GM23248 (cell line): Measurements from ENCODE around the gene MYO5B. TPM values are rescaled to one million over a fixed set of nuclear protein-coding genes. Genes with fewer than 3 reads are reported as not detected.

ENCODE experiments used
- DNase-seq: peaks from one replicate; pipeline ENCODE4 v3.0.0-alpha.2; 2015
- H2AFZ ChIP-seq: fragments of 200-600 bp; sonication (generic); 2 replicates; pipeline ENCODE4 v1.6.1; 2016; ENCODE audit warnings: antibody characterized with exemption
- H3F3A ChIP-seq: fragments of 200-600 bp; sonication (generic); 2 replicates; pipeline ENCODE4 v1.6.1; 2016; ENCODE audit warnings: mild to moderate bottlenecking, antibody characterized with exemption, mixed run types; ENCODE audit not compliant: insufficient read depth
- H3K27ac ChIP-seq: fragments of 200-600 bp; sonication (generic); 2 replicates; pipeline ENCODE4 v1.5.1; 2016; ENCODE audit warnings: mild to moderate bottlenecking
- H3K27me3 ChIP-seq: fragments of 200-600 bp; sonication (generic); replicated peaks from 2 replicates; pipeline ENCODE4 v1.6.1; 2016; ENCODE audit warnings: mild to moderate bottlenecking; ENCODE audit not compliant: insufficient read depth
- H3K36me3 ChIP-seq: fragments of 200-600 bp; sonication (generic); 2 replicates; pipeline ENCODE4 v1.6.1; 2016; ENCODE audit warnings: low read depth, mild to moderate bottlenecking
- H3K4me1 ChIP-seq: fragments of 200-600 bp; sonication (generic); 2 replicates; pipeline ENCODE4 v1.6.1; 2016; ENCODE audit warnings: mild to moderate bottlenecking; ENCODE audit not compliant: insufficient read depth
- H3K4me2 ChIP-seq: fragments of 200-600 bp; sonication (generic); one replicate; pipeline ENCODE4 v1.6.1; 2016; ENCODE audit warnings: mild to moderate bottlenecking; ENCODE audit not compliant: unreplicated experiment
- H3K4me3 ChIP-seq: fragments of 200-600 bp; sonication (generic); 2 replicates; pipeline ENCODE4 v1.5.1; 2016; ENCODE audit warnings: mild to moderate bottlenecking
- H3K79me2 ChIP-seq: fragments of 200-600 bp; sonication (generic); 2 replicates; pipeline ENCODE4 v1.6.1; 2016; ENCODE audit warnings: mild to moderate bottlenecking; ENCODE audit not compliant: insufficient read depth
- H3K9ac ChIP-seq: fragments of 200-600 bp; sonication (generic); 2 replicates; pipeline ENCODE4 v1.6.1; 2016; ENCODE audit warnings: mild to moderate bottlenecking
- H3K9me2 ChIP-seq: fragments of 200-600 bp; sonication (generic); 2 replicates; pipeline ENCODE4 v1.6.1; 2016; ENCODE audit warnings: mixed run types, mild to moderate bottlenecking, moderate library complexity; ENCODE audit not compliant: insufficient read depth
- H3K9me3 ChIP-seq: fragments of 200-600 bp; sonication (generic); one replicate; pipeline ENCODE4 v1.6.1; 2017; ENCODE audit warnings: low read depth
- H4K20me1 ChIP-seq: fragments of 200-600 bp; sonication (generic); 2 replicates; pipeline ENCODE4 v1.6.0; 2016; ENCODE audit not compliant: insufficient read depth
- EZH2 ChIP-seq: fragments of 200-600 bp; sonication (generic); IDR thresholded peaks from 2 replicates; pipeline ENCODE4 v1.6.1; 2018; ENCODE audit warnings: antibody characterized with exemption, mild to moderate bottlenecking; ENCODE audit not compliant: insufficient read depth, poor library complexity, severe bottlenecking
- EZH2phosphoT487 ChIP-seq: fragments of 200-600 bp; sonication (generic); IDR thresholded peaks from 2 replicates; pipeline ENCODE4 v1.6.1; 2018; ENCODE audit warnings: antibody characterized with exemption, moderate library complexity, mild to moderate bottlenecking, low read depth; ENCODE audit not compliant: insufficient read depth
- WGBS, 2 experiments: methylation state at CpG; one replicate each; pipeline ENCODE4 v1.1.6; 2015 to 2017; ENCODE audit warnings: low lambda C conversion rate in 2 of 2, low coverage in 1 of 2; ENCODE audit errors: missing lambda C conversion rate in 2 of 2; 5-methylcytosine and 5-hydroxymethylcytosine counted together
- in situ Hi-C: fragments of 300-500 bp; cut with MboI; formaldehyde crosslinking; loops from 2 replicates; pipeline ENCODE4 v1.15.0; 2020
- polyA plus RNA-seq: library from polyadenylated mRNA; unstranded; fragments of >200 nt; fragmentation: Nextera tagmentation; extraction: Ambion mirVana; gene quantifications from 2 replicates; pipeline ENCODE4 v1.2.1, GENCODE V29; 2016
- total RNA-seq: library from RNA; depleted of rRNA; stranded (reverse); fragments of >200 nt; shearing (Covaris generic); gene quantifications from 2 replicates; pipeline ENCODE4 v1.2.3, GENCODE V29; 2014

The MYO5B gene
- total and polyA plus RNA-seq, 2 experiments from 2014 or later = 0.03 TPM; not detected in 1

GRCh38 chr18:49835405-49835804 lies 359.5 kb downstream of the MYO5B start:
- Histone ChIP-seq H3K27me3 (no peaks in the 10 kb centered on the region), H3K4me3 (no peak overlapping the region), H3K36me3 (no peaks in the 10 kb centered on the region), H3K9ac (no peak overlapping the region), H3K4me2 (peak overlapping the region; percentile 53), H3K9me3 (no peaks in the 10 kb centered on the region), H3K9me2 (no peaks in the 10 kb centered on the region), H2AFZ (no peak overlapping the region), H4K20me1 (no peaks in the 10 kb centered on the region), H3K79me2 (no peaks in the 10 kb centered on the region), H3K27ac (no peak overlapping the region), H3F3A (peaks cover 13% of the 10 kb centered on the region; the same call in 1 of the 2 replicates), H3K4me1 (peaks cover 16% of the 10 kb centered on the region)
- no peak for DNase-seq
- in situ Hi-C loops = no loop called here
- 93 to 94% methylated on average over 2 of the region's 2 CpGs for WGBS, 2 experiments
- TF ChIP-seq EZH2 = no peak
- TF ChIP-seq EZH2phosphoT487 = no peak

GRCh38 chr18:49834258-49834657 lies 360.7 kb downstream of the MYO5B start:
- no peak overlapping the region for H3K9ac ChIP-seq
- H3K36me3 ChIP-seq = no peaks in the 10 kb centered on the region
- no peaks in the 10 kb centered on the region for H3K9me3 ChIP-seq
- no peak overlapping the region for H2AFZ ChIP-seq
- H3K4me1 ChIP-seq = peaks cover 16% of the 10 kb centered on the region
- no peak for TF ChIP-seq EZH2
- TF ChIP-seq EZH2phosphoT487 = no peak
- H3K4me3 ChIP-seq = no peak overlapping the region
- no peaks in the 10 kb centered on the region for H3K27me3 ChIP-seq
- in situ Hi-C loops = no loop called here
- H3F3A ChIP-seq = peaks cover 13% of the 10 kb centered on the region; the same call in 1 of the 2 replicates
- no peak overlapping the region for H3K27ac ChIP-seq
- H3K4me2 ChIP-seq = no peak overlapping the region
- H3K79me2 ChIP-seq = no peaks in the 10 kb centered on the region
- DNase-seq = no peak
- no peaks in the 10 kb centered on the region for H3K9me2 ChIP-seq
- H4K20me1 ChIP-seq = no peaks in the 10 kb centered on the region
- 95 to 100% methylated on average over 3 of the region's 3 CpGs for WGBS, 2 experiments

- no peak for DNase-seq
- 74 to 87% methylated on average over 4 of the region's 4 CpGs for WGBS, 2 experiments
- in situ Hi-C loops = no loop called here
- Histone ChIP-seq H3K4me3 (no peak overlapping the region), H3K79me2 (no peaks in the 10 kb centered on the region), H3K27me3 (no peaks in the 10 kb centered on the region), H3K27ac (no peak overlapping the region), H4K20me1 (no peaks in the 10 kb centered on the region), H3K4me1 (peaks cover 16% of the 10 kb centered on the region), H3K4me2 (no peak overlapping the region), H3K9me3 (no peaks in the 10 kb centered on the region), H3F3A (peaks cover 13% of the 10 kb centered on the region; the same call in 1 of the 2 replicates), H3K9ac (no peak overlapping the region), H2AFZ (no peak overlapping the region), H3K36me3 (no peaks in the 10 kb centered on the region), H3K9me2 (no peaks in the 10 kb centered on the region)
- TF ChIP-seq EZH2phosphoT487 (no peak), EZH2 (no peak)
Observed at GRCh38 chr18:49833814-49834213, 361.1 kb downstream of the MYO5B start.

GRCh38 chr18:49832221-49832647 lies 362.7 kb downstream of the MYO5B start:
- no peaks in the 10 kb centered on the region for H3K9me2 ChIP-seq
- no peak overlapping the region for H3K4me2 ChIP-seq
- no peaks in the 10 kb centered on the region for H3K27me3 ChIP-seq
- no peaks in the 10 kb centered on the region for H3K36me3 ChIP-seq
- no peaks in the 10 kb centered on the region for H3K9me3 ChIP-seq
- H2AFZ ChIP-seq = no peak overlapping the region
- peaks cover 16% of the 10 kb centered on the region for H3K4me1 ChIP-seq
- peaks cover 13% of the 10 kb centered on the region; the same call in 1 of the 2 replicates for H3F3A ChIP-seq
- H3K9ac ChIP-seq = no peak overlapping the region
- no peak for DNase-seq
- H3K79me2 ChIP-seq = no peaks in the 10 kb centered on the region
- no peaks in the 10 kb centered on the region for H4K20me1 ChIP-seq
- TF ChIP-seq EZH2phosphoT487 (no peak), EZH2 (no peak)
- in situ Hi-C loops = no loop called here
- no peak overlapping the region for H3K27ac ChIP-seq
- WGBS, 2 experiments = 72 to 84% methylated on average over 2 of the region's 2 CpGs
- no peak overlapping the region for H3K4me3 ChIP-seq

GRCh38 chr18:49827996-49828395 lies 367.0 kb downstream of the MYO5B start:
- Histone ChIP-seq H3K4me2 (no peak overlapping the region), H3F3A (no peaks in the 10 kb centered on the region), H3K27ac (no peak overlapping the region), H3K4me3 (no peak overlapping the region), H3K4me1 (no peaks in the 10 kb centered on the region), H3K9me2 (no peaks in the 10 kb centered on the region), H3K9me3 (no peaks in the 10 kb centered on the region), H3K79me2 (0 out of 2 replicates have a peak, but pooled peaks cover 4% of the 10 kb centered on the region), H3K36me3 (no peaks in the 10 kb centered on the region), H2AFZ (no peak overlapping the region), H3K27me3 (no peaks in the 10 kb centered on the region), H4K20me1 (no peaks in the 10 kb centered on the region), H3K9ac (no peak overlapping the region)
- TF ChIP-seq EZH2phosphoT487 (no peak), EZH2 (no peak)
- in situ Hi-C loops = no loop called here
- WGBS, 2 experiments = 88 to 100% methylated on average over 1 of the region's 1 CpG
- DNase-seq = no peak
